DOHH2 (cell line): ENCODE data around the gene MAML2.

Source experiments
- H3F3A ChIP-seq: fragments of 200-600 bp; sonication (generic), shearing (Covaris generic); 2 replicates; pipeline ENCODE4 v1.6.0; 2016; ENCODE audit warnings: antibody characterized with exemption, mild to moderate bottlenecking; ENCODE audit not compliant: control insufficient read depth, insufficient read depth
- H3K27ac ChIP-seq: fragments of 200-600 bp; sonication (generic); 2 replicates; pipeline ENCODE4 v1.5.1; 2014; ENCODE audit warnings: low read depth, mild to moderate bottlenecking, low read length, moderate library complexity
- H3K27me3 ChIP-seq: fragments of 200-600 bp; sonication (generic); 2 replicates; pipeline ENCODE4 v1.6.1; 2014; ENCODE audit warnings: mild to moderate bottlenecking, low read length, mixed read lengths; ENCODE audit not compliant: control insufficient read depth
- H3K36me3 ChIP-seq: fragments of 200-600 bp; sonication (generic); 2 replicates; pipeline ENCODE4 v1.6.1; 2014; ENCODE audit warnings: mild to moderate bottlenecking, low read length, moderate library complexity, mixed read lengths; ENCODE audit not compliant: control insufficient read depth
- H3K4me1 ChIP-seq: fragments of 200-600 bp; sonication (generic); 2 replicates; pipeline ENCODE4 v1.6.1; 2014; ENCODE audit warnings: mild to moderate bottlenecking, low read length, mixed read lengths; ENCODE audit not compliant: control insufficient read depth
- H3K4me2 ChIP-seq: fragments of 200-600 bp; sonication (generic); 2 replicates; pipeline ENCODE4 v1.6.0; 2014; ENCODE audit warnings: mild to moderate bottlenecking, low read length, moderate library complexity
- H3K4me3 ChIP-seq: fragments of 200-600 bp; sonication (generic); 2 replicates; pipeline ENCODE4 v1.5.1; 2014; ENCODE audit warnings: mild to moderate bottlenecking, low read length, mixed read lengths
- H3K79me2 ChIP-seq: fragments of 200-600 bp; sonication (generic); 2 replicates; pipeline ENCODE4 v1.6.1; 2014; ENCODE audit warnings: mild to moderate bottlenecking, low read length, mixed read lengths; ENCODE audit not compliant: control insufficient read depth
- H3K9me2 ChIP-seq: fragments of 200-600 bp; sonication (generic); replicated peaks from 2 replicates; pipeline ENCODE4 v1.6.1; 2014; ENCODE audit warnings: mild to moderate bottlenecking, low read length, mixed read lengths; ENCODE audit not compliant: control insufficient read depth
- H3K9me3 ChIP-seq: fragments of 200-600 bp; sonication (generic); 2 replicates; pipeline ENCODE4 v1.6.1; 2014; ENCODE audit warnings: antibody characterized with exemption, low read length, mixed read lengths; ENCODE audit not compliant: control insufficient read depth, insufficient read depth
- H4K20me1 ChIP-seq: fragments of 200-600 bp; sonication (generic); 2 replicates; pipeline ENCODE4 v1.6.0; 2014; ENCODE audit warnings: low read depth, mild to moderate bottlenecking, antibody characterized with exemption, low read length, moderate library complexity; ENCODE audit not compliant: control insufficient read depth, insufficient read depth
- EZH2phosphoT487 ChIP-seq: fragments of 200-600 bp; sonication (generic); IDR thresholded peaks from 2 replicates; pipeline ENCODE4 v1.6.1; 2017; ENCODE audit warnings: borderline replicate concordance, mild to moderate bottlenecking, antibody characterized with exemption, low read length, moderate library complexity, mixed read lengths
- TF ChIP-seq, protein P1 (sequence below): fragments of 200-600 bp; sonication (generic); IDR thresholded peaks from one replicate; pipeline ENCODE4 v1.5.1; 2014; ENCODE audit warnings: antibody characterized with exemption, mild to moderate bottlenecking, low read depth, low read length; ENCODE audit not compliant: poor library complexity, severe bottlenecking

Gene MAML2

DNA sequence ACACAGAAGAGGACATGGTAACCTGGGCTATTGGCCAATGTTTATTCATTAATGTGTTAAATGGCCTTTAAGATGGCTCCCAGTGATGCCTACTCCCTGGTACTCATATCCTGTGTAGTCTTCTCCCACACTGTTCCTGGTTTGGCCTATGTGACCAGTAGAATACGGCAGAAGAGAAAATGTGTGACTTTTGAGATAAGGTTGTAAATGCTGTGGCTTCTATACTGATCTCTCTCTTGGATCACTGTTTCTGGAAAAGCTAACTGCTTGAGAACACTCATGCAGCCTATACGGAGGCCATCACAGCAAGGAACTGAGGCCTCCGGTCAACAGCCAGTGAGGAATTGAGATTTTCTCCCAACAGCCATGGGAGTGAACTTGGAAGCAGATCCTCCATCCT, 24.1 kb downstream of the MAML2 start:
- Histone ChIP-seq H3K79me2 (no peaks in the 10 kb centered on the region), H3K36me3 (no peaks in the 10 kb centered on the region), H3K4me1 (no peaks in the 10 kb centered on the region)

DNA sequence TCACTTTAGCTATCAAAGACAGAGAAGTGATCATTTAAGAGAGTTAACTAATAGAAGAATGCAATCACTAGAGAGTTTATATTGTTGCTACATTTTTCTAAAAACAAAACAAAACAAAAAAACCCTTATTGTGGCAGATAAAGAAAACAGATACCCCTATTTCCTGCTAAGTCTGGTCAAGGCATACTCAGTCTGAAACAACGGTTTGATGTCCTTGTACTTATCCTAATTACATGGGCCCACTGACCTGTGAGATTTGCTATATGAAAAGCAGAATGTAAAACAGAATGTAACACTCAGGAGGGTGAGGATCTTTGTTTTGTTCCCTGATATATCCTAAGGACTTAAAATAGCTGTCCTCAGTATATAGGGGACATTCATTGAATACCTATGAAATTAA, 24.6 kb downstream of the MAML2 start:
- no peak for TF ChIP-seq EZH2phosphoT487
- TF ChIP-seq, protein P1, sequence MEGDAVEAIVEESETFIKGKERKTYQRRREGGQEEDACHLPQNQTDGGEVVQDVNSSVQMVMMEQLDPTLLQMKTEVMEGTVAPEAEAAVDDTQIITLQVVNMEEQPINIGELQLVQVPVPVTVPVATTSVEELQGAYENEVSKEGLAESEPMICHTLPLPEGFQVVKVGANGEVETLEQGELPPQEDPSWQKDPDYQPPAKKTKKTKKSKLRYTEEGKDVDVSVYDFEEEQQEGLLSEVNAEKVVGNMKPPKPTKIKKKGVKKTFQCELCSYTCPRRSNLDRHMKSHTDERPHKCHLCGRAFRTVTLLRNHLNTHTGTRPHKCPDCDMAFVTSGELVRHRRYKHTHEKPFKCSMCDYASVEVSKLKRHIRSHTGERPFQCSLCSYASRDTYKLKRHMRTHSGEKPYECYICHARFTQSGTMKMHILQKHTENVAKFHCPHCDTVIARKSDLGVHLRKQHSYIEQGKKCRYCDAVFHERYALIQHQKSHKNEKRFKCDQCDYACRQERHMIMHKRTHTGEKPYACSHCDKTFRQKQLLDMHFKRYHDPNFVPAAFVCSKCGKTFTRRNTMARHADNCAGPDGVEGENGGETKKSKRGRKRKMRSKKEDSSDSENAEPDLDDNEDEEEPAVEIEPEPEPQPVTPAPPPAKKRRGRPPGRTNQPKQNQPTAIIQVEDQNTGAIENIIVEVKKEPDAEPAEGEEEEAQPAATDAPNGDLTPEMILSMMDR = no peak
- H3K4me3 ChIP-seq = no peak overlapping the region
- H3K9me3 ChIP-seq = no peaks in the 10 kb centered on the region
- H3K27me3 ChIP-seq = no peaks in the 10 kb centered on the region
- no peaks in the 10 kb centered on the region for H3F3A ChIP-seq
- no peaks in the 10 kb centered on the region for H3K4me1 ChIP-seq
- no peak overlapping the region for H3K27ac ChIP-seq
- H4K20me1 ChIP-seq = no peaks in the 10 kb centered on the region
- no peaks in the 10 kb centered on the region for H3K36me3 ChIP-seq
- no peaks in the 10 kb centered on the region for H3K9me2 ChIP-seq
- H3K79me2 ChIP-seq = no peaks in the 10 kb centered on the region
- H3K4me2 ChIP-seq = no peak overlapping the region

More for the DNA sequence above, 24.1 kb downstream of the MAML2 start:
- no peaks in the 10 kb centered on the region for H3F3A ChIP-seq
- no peak overlapping the region for H3K27ac ChIP-seq
- H4K20me1 ChIP-seq = no peaks in the 10 kb centered on the region
- H3K27me3 ChIP-seq = no peaks in the 10 kb centered on the region
- H3K9me3 ChIP-seq = no peaks in the 10 kb centered on the region
- TF ChIP-seq, protein P1 = no peak
- no peak for TF ChIP-seq EZH2phosphoT487
- no peaks in the 10 kb centered on the region for H3K9me2 ChIP-seq
- no peak overlapping the region for H3K4me3 ChIP-seq
- H3K4me2 ChIP-seq = no peak overlapping the region

DNA sequence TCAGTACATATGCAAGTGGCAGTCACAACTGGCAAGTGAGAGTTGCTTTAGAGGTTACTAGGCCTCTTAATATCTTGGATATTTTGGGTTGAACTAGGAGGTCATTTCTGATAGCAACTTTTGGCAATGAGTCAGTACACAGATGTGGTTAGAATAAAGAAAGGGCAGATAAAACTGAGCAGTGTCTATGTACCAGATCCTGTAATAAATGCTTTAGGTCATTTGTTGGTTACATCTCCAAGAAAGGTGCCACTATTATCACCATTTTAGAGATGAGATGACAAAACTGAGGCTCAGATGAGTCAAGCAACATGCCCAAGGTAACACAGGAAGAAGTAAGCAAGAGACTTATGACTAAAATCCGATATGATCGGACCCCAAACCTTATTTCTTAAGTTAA, 25.0 kb downstream of the MAML2 start:
- Histone ChIP-seq H4K20me1 (no peaks in the 10 kb centered on the region), H3K4me2 (no peak overlapping the region), H3K36me3 (no peaks in the 10 kb centered on the region), H3K27me3 (no peaks in the 10 kb centered on the region), H3K27ac (no peak overlapping the region), H3K9me3 (no peaks in the 10 kb centered on the region), H3K79me2 (no peaks in the 10 kb centered on the region), H3K4me3 (no peak overlapping the region), H3K9me2 (no peaks in the 10 kb centered on the region), H3F3A (no peaks in the 10 kb centered on the region), H3K4me1 (no peaks in the 10 kb centered on the region)
- no peak for TF ChIP-seq EZH2phosphoT487
- TF ChIP-seq, protein P1 = no peak

DNA sequence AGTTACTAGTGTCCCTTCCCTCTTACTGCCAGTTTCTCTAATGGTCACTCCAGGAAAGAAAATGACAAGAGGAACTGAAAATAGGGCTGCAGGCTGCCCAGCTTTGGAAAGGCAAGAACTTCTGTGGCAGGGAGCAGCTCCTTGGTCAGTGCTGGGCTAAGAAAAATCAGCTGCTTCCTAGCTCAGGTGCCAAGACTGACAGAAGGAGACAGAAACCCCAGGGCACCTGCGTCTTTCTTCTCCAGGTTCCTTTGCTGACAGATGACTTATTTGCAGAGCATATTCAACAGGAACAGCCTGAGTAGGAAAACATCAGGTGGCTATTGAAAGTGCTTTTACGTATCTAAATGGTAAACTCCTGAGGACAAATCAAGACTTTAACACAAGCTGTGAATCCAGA, 25.4 kb downstream of the MAML2 start:
- Histone ChIP-seq H4K20me1 (no peaks in the 10 kb centered on the region), H3K4me3 (no peak overlapping the region), H3K4me1 (no peaks in the 10 kb centered on the region), H3K27ac (no peak overlapping the region), H3K36me3 (no peaks in the 10 kb centered on the region), H3F3A (no peaks in the 10 kb centered on the region), H3K79me2 (no peaks in the 10 kb centered on the region), H3K27me3 (no peaks in the 10 kb centered on the region), H3K4me2 (no peak overlapping the region), H3K9me2 (no peaks in the 10 kb centered on the region), H3K9me3 (no peaks in the 10 kb centered on the region)
- no peak for TF ChIP-seq EZH2phosphoT487
- TF ChIP-seq, protein P1 = no peak
